RPMI8226 (cell line): Measurements from ENCODE around the gene MFRP.

ENCODE experiments used
- DNase-seq: peaks from one replicate; pipeline ENCODE4 v3.0.0-alpha.2; 2015

Gene MFRP

GRCh38 chr11:119372260-119373058 is 26.0 kb upstream of the MFRP start:
- no peak for DNase-seq

GRCh38 chr11:119371778-119372182 is 25.3 kb upstream of the MFRP start:
- peak; percentile 34 for DNase-seq

- DNase-seq: no peak
These were observed 24.6 kb upstream of the MFRP start for GRCh38 chr11:119371067-119371601.

GRCh38 chr11:119370486-119371046 is 24.1 kb upstream of the MFRP start:
- peak; percentile 43 for DNase-seq

- no peak for DNase-seq
These were observed 22.8 kb upstream of the MFRP start for GRCh38 chr11:119369132-119369925.

- DNase-seq: peak; percentile 87
These were observed 21.9 kb upstream of the MFRP start for GRCh38 chr11:119368121-119369034.

GRCh38 chr11:119367661-119368120 is 21.2 kb upstream of the MFRP start:
- no peak for DNase-seq

GRCh38 chr11:119366690-119367620 is 20.4 kb upstream of the MFRP start:
- DNase-seq: no peak

GRCh38 chr11:119365071-119365591 is 18.6 kb upstream of the MFRP start:
- no peak for DNase-seq

GRCh38 chr11:119363851-119364590 is 17.5 kb upstream of the MFRP start:
- DNase-seq: peak; percentile 67

- no peak for DNase-seq
These were observed 16.8 kb upstream of the MFRP start for GRCh38 chr11:119363081-119363850.

- DNase-seq: no peak
These were observed 16.2 kb upstream of the MFRP start for GRCh38 chr11:119362741-119363080.

- DNase-seq: no peak
These were observed 15.6 kb upstream of the MFRP start for GRCh38 chr11:119361941-119362725.

- DNase-seq: peak; percentile 44
These were observed 14.7 kb upstream of the MFRP start for GRCh38 chr11:119361056-119361787.

GRCh38 chr11:119359365-119360214 is 13.1 kb upstream of the MFRP start:
- peak; percentile 27 for DNase-seq

- DNase-seq: no peak
These were observed 10.6 kb upstream of the MFRP start for GRCh38 chr11:119357074-119357473.
